ENCODE data around the gene BLVRA. TPM values are rescaled to one million over a fixed set of nuclear protein-coding genes. Genes with fewer than 3 reads are reported as not detected.

Gene BLVRA
- polyA plus RNA-seq, 3 donors: 71.9 to 238 (median 199) TPM

- no peak overlapping the region for H2AFZ ChIP-seq (ENCODE audit: insufficient read depth, low read depth, low read length, poor library complexity, severe bottlenecking)
- H3K4me3 Mint-ChIP-seq: no peak overlapping the region
- peaks cover 0 to 3% (median 2%) of the 10 kb centered on the region in 3 donors for H3K27me3 Mint-ChIP-seq (ENCODE audit: low read depth in 3 of 3)
- H3K27ac Mint-ChIP-seq: peak overlapping the region in 1 of 7 donors; percentile 30
- intact Hi-C loops (cut with micrococcal nuclease): loop anchor here in 1 of 2 donors (10.0 kb wide), 2 partner anchors 67 to 107 kb away; no protein-coding TSS in a partner anchor
- H3K27ac ChIP-seq (ENCODE audit: low read depth in 1 of 2, low read length in 2 of 2): no peak overlapping the region
- H3K27me3 ChIP-seq (ENCODE audit: control insufficient read depth in 2 of 2, insufficient read depth in 2 of 2, low read length in 2 of 2): no peaks in the 10 kb centered on the region
- peaks cover 38% of the 10 kb centered on the region for H3K4me1 Mint-ChIP-seq
- H3K36me3 ChIP-seq (replicated peaks in 1 of 2; ENCODE audit: control insufficient read depth in 1 of 2, insufficient read depth in 2 of 2, low read length in 2 of 2): no peaks in the 10 kb centered on the region
- peaks cover 3 to 7% of the 10 kb centered on the region in 2 donors for H3K36me3 Mint-ChIP-seq
- H3K9ac ChIP-seq (ENCODE audit: insufficient read depth, low read length, poor library complexity, severe bottlenecking): no peak overlapping the region
- DNase-seq: no peak
- no peak overlapping the region for H3K4me2 ChIP-seq (replicated peaks; ENCODE audit: extremely low read depth, low read length, poor library complexity, severe bottlenecking)
- H3K9me3 ChIP-seq (replicated peaks in 1 of 2; ENCODE audit: control insufficient read depth in 1 of 2, insufficient read depth in 1 of 2, low read length in 2 of 2): no peaks in the 10 kb centered on the region
- H3K4me3 ChIP-seq (replicated peaks in 1 of 3; ENCODE audit: low read depth in 2 of 3, low read length in 3 of 3): no peak overlapping the region
- no peaks in the 10 kb centered on the region for H3K9me3 Mint-ChIP-seq
- peaks cover 11 to 21% of the 10 kb centered on the region in 2 donors for H3K4me1 ChIP-seq (ENCODE audit: control insufficient read depth in 1 of 2, insufficient read depth in 2 of 2, low read length in 2 of 2)
- no peak for TF ChIP-seq CTCF (IDR thresholded peaks at IDR 0.05)
- peaks cover 13% of the 10 kb centered on the region for H4K20me1 ChIP-seq (ENCODE audit: insufficient read depth, low read length)
- H3K79me2 ChIP-seq (ENCODE audit: insufficient read depth, low read length): peaks cover 65% of the 10 kb centered on the region
- no CpG with 5 or more reads among the region's 1 CpG for WGBS (ENCODE audit: insufficient coverage)
These were observed 31.0 kb upstream of the BLVRA start for GRCh38 chr7:43727494-43727893.

- Histone ChIP-seq H3K36me3 (replicated peaks in 1 of 2; ENCODE audit: control insufficient read depth in 1 of 2, insufficient read depth in 2 of 2, low read length in 2 of 2) (no peaks in the 10 kb centered on the region), H3K4me1 (ENCODE audit: control insufficient read depth in 1 of 2, insufficient read depth in 2 of 2, low read length in 2 of 2) (peaks cover 11 to 22% of the 10 kb centered on the region in 2 donors), H4K20me1 (ENCODE audit: insufficient read depth, low read length) (peaks cover 4% of the 10 kb centered on the region), H2AFZ (ENCODE audit: insufficient read depth, low read depth, low read length, poor library complexity, severe bottlenecking) (peak within 1 kb of the TSS; percentile 98), H3K9ac (ENCODE audit: insufficient read depth, low read length, poor library complexity, severe bottlenecking) (peak within 1 kb of the TSS; percentile 74), H3K4me2 (replicated peaks; ENCODE audit: extremely low read depth, low read length, poor library complexity, severe bottlenecking) (peak within 1 kb of the TSS; percentile 92), H3K27me3 (ENCODE audit: control insufficient read depth in 2 of 2, insufficient read depth in 2 of 2, low read length in 2 of 2) (no peaks in the 10 kb centered on the region), H3K79me2 (ENCODE audit: insufficient read depth, low read length) (peaks cover 47% of the 10 kb centered on the region), H3K4me3 (replicated peaks in 1 of 3; ENCODE audit: low read depth in 2 of 3, low read length in 3 of 3) (peak within 1 kb of the TSS; percentile 58 to 92 (median 64)), H3K27ac (ENCODE audit: low read depth in 1 of 2, low read length in 2 of 2) (peak within 1 kb of the TSS; percentile 41 to 89), H3K9me3 (replicated peaks in 1 of 2; ENCODE audit: control insufficient read depth in 1 of 2, insufficient read depth in 1 of 2, low read length in 2 of 2) (no peaks in the 10 kb centered on the region)
- H3K27me3 Mint-ChIP-seq (ENCODE audit: low read depth in 3 of 3): peaks cover 0 to 3% (median 2%) of the 10 kb centered on the region in 3 donors
- WGBS (ENCODE audit: insufficient coverage): under 1% methylated on average over 62 of the region's 66 CpGs
- H3K36me3 Mint-ChIP-seq: peaks cover 3 to 4% of the 10 kb centered on the region in 2 donors
- H3K4me1 Mint-ChIP-seq: peaks cover 35% of the 10 kb centered on the region
- H3K9me3 Mint-ChIP-seq: no peaks in the 10 kb centered on the region
- intact Hi-C loops (cut with micrococcal nuclease): loop anchor here in 1 of 2 donors (10.0 kb wide), 2 partner anchors 65 to 105 kb away; no protein-coding TSS in a partner anchor
- H3K27ac Mint-ChIP-seq: peak within 1 kb of the TSS; percentile 83 to 92 (median 89)
- peak; percentile 83 to 91 (median 84) for DNase-seq
- H3K4me3 Mint-ChIP-seq: peak within 1 kb of the TSS; percentile 91 to 94
- TF ChIP-seq CTCF (IDR thresholded peaks at IDR 0.05): no peak
These were observed 29.1 kb upstream of the BLVRA start, which contains the start of gene COA1 for GRCh38 chr7:43729214-43729923. Gene COA1 (minus strand): TSS chr7:43729523. CDS start chr7:43648614, 80,909 bp downstream.

Measured in CD14-positive monocyte (primary cell).